ENCODE data around the gene SPRTN. TPM values are rescaled to one million over a fixed set of nuclear protein-coding genes. Genes with fewer than 3 reads are reported as not detected.
A peak's percentile ranks its signal among the peaks of the same experiment; 100 is the strongest.

Gene SPRTN
- total RNA-seq, 2 experiments from 2014 or later = 19.3 to 19.6 TPM

DNA sequence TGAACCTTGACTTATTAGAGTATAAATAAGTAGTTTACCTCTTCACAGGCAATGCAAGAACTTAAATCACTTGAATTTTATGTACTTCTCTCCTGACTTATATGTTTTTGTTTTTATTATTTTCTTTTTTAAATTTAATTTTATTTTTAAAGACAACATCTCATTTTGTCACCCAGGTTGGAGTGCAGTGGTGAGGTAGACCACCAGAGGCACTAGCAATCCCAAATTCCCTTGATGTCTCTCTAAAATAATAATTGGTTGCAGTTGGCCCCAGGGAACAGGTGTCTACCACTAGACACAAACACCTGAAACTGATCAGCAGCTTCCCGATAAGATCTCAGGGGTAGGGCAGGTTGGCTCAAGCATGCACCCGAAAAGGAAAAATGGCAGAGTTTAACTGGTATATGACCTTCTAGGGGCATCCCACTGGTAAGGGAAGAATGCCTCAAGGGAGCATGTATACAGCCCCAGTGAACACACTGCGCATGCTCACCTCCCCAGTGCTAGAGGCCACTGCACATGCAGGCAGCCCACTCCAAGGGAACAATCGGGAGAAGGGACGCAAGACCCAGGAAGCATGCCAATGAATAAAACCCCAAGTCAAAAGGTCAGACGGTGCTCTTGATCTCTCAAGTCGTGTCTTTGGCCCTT, 15.1 kb upstream of the SPRTN start:
- no peak overlapping the region for H3K4me3 Mint-ChIP-seq
- no peak overlapping the region for H3K27ac Mint-ChIP-seq
- no peaks in the 10 kb centered on the region for H3K36me3 Mint-ChIP-seq
- DNase-seq (no peak), ATAC-seq (no peak)
- CTCF ChIA-PET = no interaction called here
- no peaks in the 10 kb centered on the region for H3K4me1 Mint-ChIP-seq
- H3K27me3 Mint-ChIP-seq = no peaks in the 10 kb centered on the region
- H3K9me3 Mint-ChIP-seq (ENCODE audit: low read depth) = no peaks in the 10 kb centered on the region

DNA sequence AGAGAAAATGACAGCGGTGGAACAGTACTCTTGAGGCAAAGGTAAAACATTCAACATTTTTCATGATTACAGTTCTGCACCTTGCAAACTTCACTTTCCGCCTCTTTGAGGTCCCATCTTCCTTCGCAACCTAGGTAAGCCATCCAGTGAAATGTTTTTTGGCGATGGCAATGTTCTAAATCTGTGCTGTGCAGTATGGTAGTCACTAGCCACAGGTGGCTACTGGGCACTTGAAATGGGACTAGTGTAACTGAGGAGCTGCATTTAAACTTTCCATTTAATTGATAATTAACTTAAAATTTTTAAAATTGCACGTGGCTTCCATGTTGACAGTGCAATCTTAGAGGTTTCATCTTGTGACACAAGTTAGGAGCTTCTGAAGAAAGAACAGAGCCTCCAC, 13.4 kb upstream of the SPRTN start:
- Mint-ChIP-seq H3K27ac (no peak overlapping the region), H3K27me3 (no peaks in the 10 kb centered on the region)
- CTCF ChIA-PET = no interaction called here

DNA sequence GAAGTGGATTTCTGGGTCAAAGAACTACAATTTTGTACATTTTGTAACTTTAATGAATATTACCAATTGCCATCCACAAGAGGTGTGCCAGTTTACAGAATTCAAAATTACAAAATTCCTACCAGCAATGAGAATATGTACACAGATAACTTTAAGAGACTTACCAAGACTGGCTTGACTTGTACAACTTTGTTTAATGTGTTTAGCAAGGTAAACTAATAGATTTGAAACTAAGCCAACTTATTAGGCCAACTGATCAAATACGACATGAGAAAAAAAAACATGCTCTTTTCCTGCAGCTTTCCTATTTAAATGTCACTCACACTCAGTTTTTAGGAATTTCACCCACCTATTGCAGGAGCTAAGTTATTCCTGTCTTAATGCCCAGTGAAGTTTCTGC, 11.8 kb upstream of the SPRTN start:
- ATAC-seq = no peak
- Mint-ChIP-seq H3K36me3 (peaks cover 4% of the 10 kb centered on the region), H3K4me3 (no peak overlapping the region), H3K27me3 (no peaks in the 10 kb centered on the region), H3K9me3 (ENCODE audit: low read depth) (no peaks in the 10 kb centered on the region), H3K4me1 (peaks cover 5% of the 10 kb centered on the region), H3K27ac (no peak overlapping the region)
- CTCF ChIA-PET = no interaction called here
- no peak for DNase-seq

More for the DNA sequence above, 13.4 kb upstream of the SPRTN start:
- ATAC-seq (no peak), DNase-seq (no peak)
- Mint-ChIP-seq H3K4me1 (peaks cover 3% of the 10 kb centered on the region), H3K9me3 (ENCODE audit: low read depth) (no peaks in the 10 kb centered on the region), H3K36me3 (no peaks in the 10 kb centered on the region), H3K4me3 (no peak overlapping the region)

DNA sequence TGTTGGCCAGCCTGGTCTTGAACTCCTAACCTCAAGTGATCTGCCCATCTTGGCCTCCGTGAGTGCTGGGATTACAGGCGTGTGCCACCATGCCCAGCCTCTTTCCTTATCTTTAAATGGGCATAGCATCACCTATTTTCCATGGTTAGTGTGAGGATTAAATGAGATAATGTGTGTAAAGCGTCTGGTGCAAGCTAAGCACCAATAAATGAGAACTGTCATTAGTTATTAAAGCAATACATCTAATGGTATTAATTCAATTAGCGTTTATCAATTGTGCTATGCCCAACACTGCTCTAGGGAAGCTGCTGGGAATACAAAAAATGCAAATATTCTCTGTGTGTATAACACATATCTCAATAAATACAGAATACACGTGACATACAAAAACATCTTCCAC, 10.5 kb upstream of the SPRTN start:
- H3K4me3 Mint-ChIP-seq = no peak overlapping the region
- ATAC-seq (no peak), DNase-seq (no peak)
- H3K4me1 Mint-ChIP-seq = peaks cover 5% of the 10 kb centered on the region
- H3K9me3 Mint-ChIP-seq (ENCODE audit: low read depth) = no peaks in the 10 kb centered on the region
- no peaks in the 10 kb centered on the region for H3K27me3 Mint-ChIP-seq
- peaks cover 13% of the 10 kb centered on the region for H3K36me3 Mint-ChIP-seq
- H3K27ac Mint-ChIP-seq = no peak overlapping the region
- CTCF ChIA-PET = no interaction called here

DNA sequence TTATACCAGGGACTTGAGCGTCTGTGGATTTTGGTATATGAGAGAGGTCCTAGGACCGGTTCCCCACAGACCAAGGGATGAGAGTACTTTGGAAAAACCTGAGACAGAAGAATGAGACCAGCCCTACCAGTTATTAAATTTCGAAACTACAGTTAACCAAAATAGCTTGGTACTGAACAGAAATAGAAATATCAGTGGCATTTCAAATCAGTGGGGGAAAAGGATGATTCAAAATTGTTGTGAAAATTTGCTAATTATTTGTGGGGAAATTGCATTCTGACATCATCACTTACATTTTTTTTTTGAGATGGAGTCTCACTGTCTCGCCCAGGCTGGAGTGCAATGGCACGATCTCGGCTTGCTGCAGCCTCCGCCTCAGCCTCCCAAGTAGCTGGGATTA, 8.6 kb upstream of the SPRTN start:
- Mint-ChIP-seq H3K27ac (no peak overlapping the region), H3K4me1 (peaks cover 23% of the 10 kb centered on the region), H3K4me3 (no peak overlapping the region), H3K27me3 (no peaks in the 10 kb centered on the region), H3K9me3 (ENCODE audit: low read depth) (no peaks in the 10 kb centered on the region), H3K36me3 (peaks cover 20% of the 10 kb centered on the region)
- ATAC-seq (no peak), DNase-seq (no peak)
- CTCF ChIA-PET = no interaction called here

DNA sequence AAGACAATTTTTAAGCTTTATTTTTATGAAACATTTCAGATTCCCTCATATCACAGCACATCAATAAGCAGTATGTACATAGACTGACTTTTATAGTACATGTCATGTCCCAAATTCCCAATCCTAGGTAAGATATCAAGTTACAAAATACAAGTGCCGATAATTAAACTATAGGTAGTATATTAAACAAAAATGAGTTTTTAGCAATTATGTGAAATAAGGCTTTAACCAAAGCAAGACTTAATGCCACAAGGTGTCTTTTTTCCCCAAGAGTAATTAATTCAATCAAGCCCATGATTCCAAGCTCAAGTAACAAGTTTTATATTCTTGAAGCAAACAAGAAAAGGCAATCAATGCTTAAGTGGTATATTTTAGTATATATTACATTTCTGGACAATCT, 5.3 kb upstream of the SPRTN start:
- H3K27me3 Mint-ChIP-seq = peaks cover 1% of the 10 kb centered on the region
- H3K4me3 Mint-ChIP-seq = no peak overlapping the region
- CTCF ChIA-PET = no interaction called here
- ATAC-seq (no peak), DNase-seq (no peak)
- no peaks in the 10 kb centered on the region for H3K9me3 Mint-ChIP-seq (ENCODE audit: low read depth)
- peaks cover 29% of the 10 kb centered on the region for H3K36me3 Mint-ChIP-seq
- no peak overlapping the region for H3K27ac Mint-ChIP-seq
- peaks cover 48% of the 10 kb centered on the region for H3K4me1 Mint-ChIP-seq

DNA sequence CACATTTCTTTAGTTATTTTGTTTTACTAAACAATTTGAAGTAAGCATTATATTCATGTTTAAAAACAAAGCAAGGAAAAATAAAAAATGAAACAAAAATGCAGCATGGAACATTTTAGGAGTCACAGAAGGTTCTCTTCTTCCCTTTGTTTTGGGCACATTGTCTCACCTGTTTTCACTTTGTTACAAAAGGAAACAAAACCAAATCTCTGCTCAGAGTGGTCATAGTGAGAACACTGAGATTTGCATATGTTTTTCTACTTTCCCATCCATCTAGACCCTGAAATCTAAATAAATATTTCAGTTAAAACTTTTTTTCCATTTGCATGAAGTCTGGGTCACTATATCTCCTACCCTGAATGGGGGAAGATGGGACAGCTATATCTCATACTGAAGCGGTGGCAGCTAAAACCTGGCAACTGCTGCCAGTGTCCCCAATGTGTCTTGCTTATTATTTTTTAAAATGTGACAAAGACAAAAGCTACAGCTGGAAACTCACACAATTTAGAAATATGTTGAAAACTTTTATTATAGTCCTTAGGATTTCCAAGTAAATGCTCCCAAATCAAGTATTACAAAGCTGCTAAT, 3.9 kb upstream of the SPRTN start:
- Mint-ChIP-seq H3K4me1 (peaks cover 51% of the 10 kb centered on the region), H3K27me3 (peaks cover 3% of the 10 kb centered on the region), H3K27ac (no peak overlapping the region), H3K4me3 (peak overlapping the region; percentile 33), H3K36me3 (peaks cover 32% of the 10 kb centered on the region), H3K9me3 (ENCODE audit: low read depth) (no peaks in the 10 kb centered on the region)
- ATAC-seq = no peak
- no peak for DNase-seq
- CTCF ChIA-PET = interaction anchor here (1.0 to 3.2 kb wide), 4 partner anchors 14 to 257 kb away, joined by 3 to 11 read pairs (median 5); no protein-coding TSS in a partner anchor

DNA sequence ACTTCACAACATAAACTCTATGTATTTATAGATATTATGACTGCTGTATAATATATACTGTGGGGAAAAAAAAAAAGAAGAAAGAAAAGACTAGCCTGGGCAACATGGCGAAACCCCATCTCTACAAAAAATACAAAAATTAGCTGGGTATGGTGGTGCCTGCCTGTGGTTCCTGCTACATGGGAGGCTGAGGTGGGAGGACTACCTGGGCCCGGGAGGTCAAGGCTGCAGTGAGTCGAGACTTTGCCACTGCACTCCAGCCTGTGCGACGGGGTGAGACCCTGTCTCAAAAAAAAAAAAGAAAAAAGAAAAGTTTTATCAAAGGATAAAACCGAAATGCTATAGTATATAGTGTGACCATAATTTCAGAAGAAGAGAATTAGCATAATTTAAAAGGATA, 3.1 kb upstream of the SPRTN start:
- peaks cover 54% of the 10 kb centered on the region for H3K4me1 Mint-ChIP-seq
- peaks cover 36% of the 10 kb centered on the region for H3K36me3 Mint-ChIP-seq
- no peak overlapping the region for H3K27ac Mint-ChIP-seq

DNA sequence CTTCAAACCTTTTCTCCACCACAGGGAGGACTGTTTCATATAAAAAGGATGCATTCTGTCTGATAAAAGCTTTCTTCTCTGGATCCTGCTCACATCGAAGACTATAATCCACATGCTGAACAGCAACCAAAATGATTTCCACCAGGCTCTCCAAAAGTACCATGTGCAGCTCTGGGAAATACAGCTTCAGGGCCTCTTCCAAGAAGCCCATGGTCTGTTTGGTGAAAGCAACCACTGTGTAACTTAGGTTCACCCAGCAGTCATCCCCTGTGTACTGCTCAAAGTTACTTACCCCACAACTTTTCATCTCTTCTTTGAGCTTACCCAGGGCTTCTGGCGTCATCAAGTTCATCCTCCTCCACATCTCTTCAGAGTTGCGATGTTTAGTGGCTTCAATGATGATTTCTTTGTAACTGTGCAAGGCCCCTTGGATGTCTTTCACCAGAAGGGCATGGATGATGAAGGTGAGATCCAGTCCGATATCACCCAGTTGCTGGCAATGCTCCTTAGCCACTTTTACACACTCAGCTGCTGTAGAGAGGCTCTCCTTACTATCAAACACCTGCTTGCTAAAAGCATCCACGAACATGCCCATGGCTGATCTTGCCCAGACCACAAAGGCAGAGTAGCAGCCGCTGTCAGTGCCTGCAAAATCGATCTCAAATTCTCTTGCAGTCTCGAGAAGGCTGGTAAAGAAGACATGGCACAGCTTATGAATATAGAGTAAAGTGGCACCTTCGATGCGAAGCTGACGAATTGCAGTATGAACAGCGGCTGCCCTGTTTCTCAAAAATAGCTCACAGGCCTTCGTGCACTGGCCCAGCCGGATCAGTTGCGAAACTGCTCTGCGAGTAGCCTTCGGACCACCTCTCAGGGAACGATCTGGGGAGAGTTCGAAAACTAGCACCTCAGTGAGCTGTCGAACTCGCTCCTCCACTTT, 2.2 kb upstream of the SPRTN start:
- CTCF ChIA-PET = interaction anchor here (0.6 to 3.7 kb wide), 10 partner anchors 11 to 270 kb away, joined by 3 to 18 read pairs (median 4); no protein-coding TSS in a partner anchor
- DNase-seq = no peak
- no peaks in the 10 kb centered on the region for H3K9me3 Mint-ChIP-seq (ENCODE audit: low read depth)
- peaks cover 3% of the 10 kb centered on the region for H3K27me3 Mint-ChIP-seq
- peaks cover 59% of the 10 kb centered on the region for H3K4me1 Mint-ChIP-seq
- peak overlapping the region; percentile 97 for H3K4me3 Mint-ChIP-seq
- no peak for ATAC-seq
- peaks cover 41% of the 10 kb centered on the region for H3K36me3 Mint-ChIP-seq
- H3K27ac Mint-ChIP-seq = peak overlapping the region; percentile 98

More for the DNA sequence above, 3.1 kb upstream of the SPRTN start:
- Mint-ChIP-seq H3K4me3 (peak overlapping the region; percentile 48), H3K27me3 (peaks cover 3% of the 10 kb centered on the region), H3K9me3 (ENCODE audit: low read depth) (no peaks in the 10 kb centered on the region)
- no peak for DNase-seq
- ATAC-seq = no peak
- CTCF ChIA-PET = interaction anchor here (0.6 to 3.7 kb wide), 9 partner anchors 12 to 271 kb away, joined by 3 to 18 read pairs (median 4); no protein-coding TSS in a partner anchor

DNA sequence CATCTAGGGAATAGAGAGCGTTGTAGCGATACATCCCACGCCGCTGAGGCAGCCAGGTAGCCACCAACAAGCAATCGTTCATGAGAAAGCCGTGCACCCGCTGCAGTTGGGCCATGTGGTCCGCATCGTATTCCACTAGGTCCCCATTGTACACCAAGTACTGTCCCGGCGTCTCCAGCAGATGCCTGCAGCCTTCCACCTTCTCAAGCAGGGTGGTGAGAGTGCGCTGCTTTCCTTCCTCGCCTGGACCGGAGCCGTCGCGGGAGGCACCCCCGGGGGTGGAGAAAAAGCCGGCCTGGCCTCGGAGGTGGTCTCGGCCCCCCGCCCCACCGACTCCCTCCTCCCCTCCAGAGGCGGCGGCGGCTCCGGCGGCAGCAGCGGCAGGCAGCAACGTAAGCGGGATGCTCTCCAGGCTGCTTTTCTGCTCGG, 1.0 kb upstream of the SPRTN start:
- Mint-ChIP-seq H3K36me3 (peaks cover 37% of the 10 kb centered on the region), H3K4me1 (peaks cover 61% of the 10 kb centered on the region), H3K27ac (peak overlapping the region; percentile 98), H3K4me3 (peak overlapping the region; percentile 97), H3K27me3 (peaks cover 3% of the 10 kb centered on the region), H3K9me3 (ENCODE audit: low read depth) (no peaks in the 10 kb centered on the region)
- DNase-seq (no peak), ATAC-seq (no peak)
- CTCF ChIA-PET = interaction anchor here (1.0 to 3.7 kb wide), 8 partner anchors 11 to 289 kb away, joined by 3 to 18 read pairs (median 3); no protein-coding TSS in a partner anchor

DNA sequence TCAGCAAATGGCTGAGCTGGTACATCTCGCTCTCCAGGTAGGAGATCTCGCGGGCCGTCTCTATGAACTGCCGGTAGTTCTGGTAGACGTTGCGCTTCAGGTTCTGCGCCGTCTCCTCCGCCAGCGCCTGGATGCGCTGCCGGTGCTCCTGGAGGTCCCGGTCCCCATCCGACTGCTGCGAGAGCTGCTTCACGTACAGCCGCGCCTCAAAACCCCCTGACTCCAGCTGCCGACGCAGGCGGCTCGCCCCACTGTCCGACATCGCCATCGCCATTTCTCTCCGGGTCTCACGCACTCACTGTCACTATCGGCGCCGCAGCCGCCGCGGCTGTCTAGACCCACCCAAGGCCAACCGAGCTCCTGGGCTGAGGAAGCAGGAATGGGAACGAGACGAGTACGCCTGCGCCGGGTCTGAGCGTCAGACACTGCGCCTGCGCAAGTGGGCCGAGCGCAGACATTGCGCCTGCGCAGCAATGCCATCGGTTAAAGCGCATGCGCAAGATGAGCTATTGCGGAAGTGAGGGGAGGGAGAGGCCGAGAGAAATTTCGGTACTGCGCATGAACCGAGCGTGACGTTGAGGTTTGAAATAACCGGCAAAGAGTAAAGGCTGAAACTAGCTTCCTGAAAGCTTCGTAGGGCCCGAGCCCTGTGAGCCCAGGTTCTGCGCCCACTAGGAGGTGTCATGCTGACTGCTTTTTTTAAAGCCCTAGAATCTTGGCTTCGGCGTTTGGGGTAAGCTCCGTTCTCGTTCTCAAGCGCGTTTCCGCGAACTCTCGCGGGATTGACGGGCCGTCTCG, 422 bp upstream of the SPRTN start, which contains the start of gene EXOC8:
EXOC8 (minus strand) TSS at position 381 of the 798 bp plus-strand sequence; CDS start at position 274, 107 bp downstream.
- peak within 1 kb of the TSS; percentile 98 for H3K27ac Mint-ChIP-seq
- H3K9me3 Mint-ChIP-seq (ENCODE audit: low read depth) = no peaks in the 10 kb centered on the region
- ATAC-seq (peak; percentile 85), DNase-seq (peak; percentile 97)
- peaks cover 3% of the 10 kb centered on the region for H3K27me3 Mint-ChIP-seq
- H3K36me3 Mint-ChIP-seq = peaks cover 35% of the 10 kb centered on the region
- CTCF ChIA-PET = interaction anchor here (0.7 to 3.7 kb wide), 20 partner anchors 9 to 288 kb away, joined by 3 to 18 read pairs (median 3); partner anchors contain the start of gene EGLN1
- peaks cover 60% of the 10 kb centered on the region for H3K4me1 Mint-ChIP-seq
- H3K4me3 Mint-ChIP-seq = peak within 1 kb of the TSS; percentile 97

DNA sequence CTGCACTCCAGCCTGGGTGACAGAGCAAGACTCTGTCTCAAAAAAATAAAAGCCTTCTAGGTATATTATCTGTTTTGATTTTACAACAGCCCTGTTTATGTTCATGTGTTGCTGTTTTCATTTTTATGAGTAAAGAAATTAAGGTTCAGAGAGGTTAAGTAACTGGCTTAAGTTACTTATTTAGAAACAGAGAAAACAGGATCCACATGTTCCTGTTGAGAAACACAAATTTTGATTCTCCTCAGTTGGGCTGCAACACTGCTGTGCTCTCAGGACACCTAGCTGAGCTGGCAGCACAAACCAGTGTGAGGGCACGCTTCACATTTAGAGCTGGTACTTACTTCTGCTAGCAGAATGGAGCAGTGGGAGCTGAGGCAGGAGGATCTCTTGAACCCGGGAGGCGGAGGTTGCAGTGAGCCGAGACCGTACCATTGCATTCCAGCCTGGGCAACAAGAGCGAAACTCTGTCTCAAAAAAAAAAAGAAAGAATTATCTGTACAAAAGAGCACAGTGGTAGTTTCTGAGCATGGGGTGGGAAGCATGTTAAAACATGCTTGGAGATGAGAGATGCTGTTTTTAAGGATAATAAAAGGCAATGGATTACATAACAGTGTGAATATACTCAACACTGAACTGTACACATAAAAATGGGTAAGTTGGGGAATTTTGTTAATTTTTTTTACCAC, 2.4 kb downstream of the SPRTN start:
- no peak for ATAC-seq
- DNase-seq = no peak
- Mint-ChIP-seq H3K27ac (no peak overlapping the region), H3K4me3 (no peak overlapping the region), H3K36me3 (peaks cover 32% of the 10 kb centered on the region), H3K4me1 (peaks cover 34% of the 10 kb centered on the region), H3K9me3 (ENCODE audit: low read depth) (no peaks in the 10 kb centered on the region), H3K27me3 (peaks cover 3% of the 10 kb centered on the region)
- CTCF ChIA-PET = interaction anchor here (0.9 kb wide), 1 partner anchor 263 kb away, joined by 3 read pairs; no protein-coding TSS in a partner anchor
